Inflammatory macrophage treated with lipopolysaccharide for 1 hour (primary cell): ENCODE measurements around the gene RAD50.
"Not testable (repeated sequence)": the region's sequence is repeated elsewhere in the genome, so short reads cannot be mapped to it uniquely, and the experiment has no call there.

ENCODE experiments used
- DNase-seq, 2 donors: peaks; one replicate each; pipeline ENCODE4 v3.0.0-alpha.2; 2020 to 2022

RAD50 gene

GRCh38 chr5:132556763-132557477 is at the start of gene RAD50:
TSS of gene RAD50 (plus strand) at chr5:132556977. CDS start at chr5:132557325, 348 bp downstream.
- DNase-seq, result peak; percentile 81 to 83

GRCh38 chr5:132510076-132510475 is 46.7 kb upstream of the RAD50 start:
- no peak for DNase-seq

- not testable (repeated sequence) for DNase-seq
Measured at GRCh38 chr5:132513618-132514336, 43.0 kb upstream of the RAD50 start.

GRCh38 chr5:132522067-132522466 is 34.7 kb upstream of the RAD50 start:
- not testable (repeated sequence) for DNase-seq

- DNase-seq, result not testable (repeated sequence)
Measured at GRCh38 chr5:132524877-132525276, 31.9 kb upstream of the RAD50 start.

GRCh38 chr5:132525299-132525724 is 31.5 kb upstream of the RAD50 start:
- peak; percentile 25 for DNase-seq

- DNase-seq, result peak; percentile 28 to 83
Measured at GRCh38 chr5:132526290-132526973, 30.3 kb upstream of the RAD50 start.

- DNase-seq, result no peak
Measured at GRCh38 chr5:132526974-132527564, 29.7 kb upstream of the RAD50 start.

- DNase-seq, result no peak
Measured at GRCh38 chr5:132528021-132528420, 28.8 kb upstream of the RAD50 start.

GRCh38 chr5:132528866-132529634 is 27.7 kb upstream of the RAD50 start:
- no peak for DNase-seq

GRCh38 chr5:132530946-132531345 is 25.8 kb upstream of the RAD50 start:
- no peak for DNase-seq

GRCh38 chr5:132539716-132540115 is 17.1 kb upstream of the RAD50 start:
- DNase-seq, result no peak

GRCh38 chr5:132540149-132540548 is 16.6 kb upstream of the RAD50 start:
- DNase-seq, result no peak

GRCh38 chr5:132540764-132541163 is 16.0 kb upstream of the RAD50 start:
- no peak for DNase-seq

GRCh38 chr5:132543472-132544201 is 13.1 kb upstream of the RAD50 start, which contains the start of gene IL5:
TSS of gene IL5 (minus strand) at chr5:132543522. CDS start at chr5:132543478, 44 bp downstream.
- DNase-seq, result no peak

- DNase-seq, result no peak
Measured at GRCh38 chr5:132546108-132546507, 10.7 kb upstream of the RAD50 start.

GRCh38 chr5:132547269-132547668 is 9.5 kb upstream of the RAD50 start:
- no peak for DNase-seq

- DNase-seq, result not testable (repeated sequence)
Measured at GRCh38 chr5:132548834-132549233, 7.9 kb upstream of the RAD50 start.

- no peak for DNase-seq
Measured at GRCh38 chr5:132549576-132549975, 7.2 kb upstream of the RAD50 start.

- no peak for DNase-seq
Measured at GRCh38 chr5:132556153-132556762, 519 bp upstream of the RAD50 start.
